ENCODE data around the gene HOXA2.

HOXA2 gene

GRCh38 chr7:27097686-27098577, 4.6 kb downstream of the HOXA2 start:
- DNase-seq = no peak

GRCh38 chr7:27096768-27097514, 5.5 kb downstream of the HOXA2 start:
- DNase-seq = no peak

- peak; percentile 83 for DNase-seq
These were observed 6.4 kb downstream of the HOXA2 start, which contains the start of gene HOXA1 for GRCh38 chr7:27095897-27096767. Gene HOXA1, minus strand, starts transcription at chr7:27096000. Its CDS starts 88 bp downstream, at chr7:27095912.

- DNase-seq = no peak
These were observed 7.2 kb downstream of the HOXA2 start for GRCh38 chr7:27095050-27095896.

GRCh38 chr7:27094304-27095049, 8.0 kb downstream of the HOXA2 start:
- DNase-seq = no peak

- DNase-seq = no peak
These were observed 9.1 kb downstream of the HOXA2 start for GRCh38 chr7:27093184-27093895.

- DNase-seq = no peak
These were observed 9.7 kb downstream of the HOXA2 start for GRCh38 chr7:27092819-27093110.

- no peak for DNase-seq
These were observed 10.3 kb downstream of the HOXA2 start for GRCh38 chr7:27091941-27092818.

- DNase-seq = no peak
These were observed 11.4 kb downstream of the HOXA2 start for GRCh38 chr7:27091105-27091504.

- DNase-seq = no peak
These were observed 14.2 kb downstream of the HOXA2 start for GRCh38 chr7:27088002-27088922.

GRCh38 chr7:27083646-27084045, 18.8 kb downstream of the HOXA2 start:
- DNase-seq = no peak

GRCh38 chr7:27082171-27082570, 20.3 kb downstream of the HOXA2 start:
- DNase-seq = no peak

GRCh38 chr7:27080844-27081436, 21.5 kb downstream of the HOXA2 start:
- DNase-seq = no peak

- DNase-seq = no peak
These were observed 23.1 kb downstream of the HOXA2 start for GRCh38 chr7:27079234-27079975.

GRCh38 chr7:27078616-27079233, 23.8 kb downstream of the HOXA2 start:
- no peak for DNase-seq

- no peak for DNase-seq
These were observed 29.4 kb downstream of the HOXA2 start for GRCh38 chr7:27073076-27073475.
